PC-3 (cell line): ENCODE data around the gene CD99L2. TPM values are rescaled to one million over a fixed set of nuclear protein-coding genes. Genes with fewer than 3 reads are reported as not detected.

ENCODE experiments used
- ATAC-seq: fragments of 200-7000 bp; cut with Tn5 transposase; 2 replicates; pipeline ENCODE4 v1.9.1; 2020; ENCODE audit warnings: mild to moderate bottlenecking, moderate library complexity
- BruUV-seq: library from RNA; stranded (reverse); fragments of 400-500 nt; replicated peaks from 2 replicates; lab custom pipeline; 2021; lab: Mats Ljungman, UMichigan
- CTCF ChIA-PET: fragments of 300-600 bp; sonication (Branson Sonifier 250); formaldehyde crosslinking; loops from one replicate; lab custom pipeline; 2022; ENCODE audit warnings: antibody characterized with exemption; lab: Charles Lee
- POLR2A ChIA-PET: fragments of 300-600 bp; sonication (Branson Sonifier 250); formaldehyde crosslinking; loops from one replicate; lab custom pipeline; 2022; ENCODE audit warnings: antibody characterized with exemption; ENCODE audit not compliant: unreplicated experiment; lab: Charles Lee
- DNase-seq: peaks from one replicate; pipeline ENCODE4 v3.0.0-alpha.2; 2015
- H2AFZ ChIP-seq: fragments of 300-600 bp; sonication (generic); 2 replicates; pipeline ENCODE4 v1.6.0; 2016; ENCODE audit warnings: antibody characterized with exemption, low read length
- H3F3A ChIP-seq: fragments of 300-600 bp; sonication (generic); one replicate; pipeline ENCODE4 v1.6.0; 2017; ENCODE audit warnings: antibody characterized with exemption, low read length, control low read depth, mild to moderate bottlenecking; ENCODE audit not compliant: unreplicated experiment
- H3K27ac ChIP-seq: fragments of 300-600 bp; sonication (generic); 2 replicates; pipeline ENCODE4 v1.5.1; 2016; ENCODE audit warnings: mild to moderate bottlenecking, low read length
- H3K27me3 ChIP-seq: fragments of 300-600 bp; sonication (generic); 2 replicates; pipeline ENCODE4 v1.6.1; 2016; ENCODE audit warnings: low read length, mixed read lengths
- H3K36me3 ChIP-seq: fragments of 300-600 bp; sonication (generic); 2 replicates; pipeline ENCODE4 v1.6.1; 2016; ENCODE audit warnings: low read depth, mixed run types, low read length, mixed read lengths
- H3K4me1 ChIP-seq: fragments of 300-600 bp; sonication (generic); 2 replicates; pipeline ENCODE4 v1.5.1; 2016; ENCODE audit warnings: low read length; ENCODE audit not compliant: insufficient read depth
- H3K4me2 ChIP-seq: fragments of 300-600 bp; sonication (generic); 2 replicates; pipeline ENCODE4 v1.6.0; 2016; ENCODE audit warnings: low read length
- H3K4me3 ChIP-seq: fragments of 300-600 bp; sonication (generic); 2 replicates; pipeline ENCODE4 v1.5.1; 2016; ENCODE audit warnings: mild to moderate bottlenecking, low read length, mixed read lengths
- H3K79me2 ChIP-seq: fragments of 300-600 bp; sonication (generic); 2 replicates; pipeline ENCODE4 v1.6.1; 2017; ENCODE audit warnings: low read length, mixed read lengths
- H3K9ac ChIP-seq: fragments of 300-600 bp; sonication (generic); 2 replicates; pipeline ENCODE4 v1.6.0; 2016; ENCODE audit warnings: mild to moderate bottlenecking, low read length
- H3K9me2 ChIP-seq: fragments of 300-600 bp; sonication (generic); replicated peaks from 2 replicates; pipeline ENCODE4 v1.6.1; 2016; ENCODE audit warnings: mixed run types, low read length, mixed read lengths
- H3K9me3 ChIP-seq: fragments of 300-600 bp; sonication (generic); 2 replicates; pipeline ENCODE4 v1.6.1; 2016; ENCODE audit warnings: low read length, mixed read lengths
- H4K20me1 ChIP-seq: fragments of 300-600 bp; sonication (generic); 2 replicates; pipeline ENCODE4 v1.6.1; 2016; ENCODE audit warnings: low read length, mixed read lengths
- CTCF ChIP-seq: fragments of 300-600 bp; sonication (generic); conservative IDR thresholded peaks from 2 replicates; pipeline ENCODE4 v1.5.1; 2017; ENCODE audit warnings: antibody characterized with exemption, low read depth, mild to moderate bottlenecking, low read length
- EZH2 ChIP-seq: fragments of 300-600 bp; sonication (generic); IDR thresholded peaks from one replicate; pipeline ENCODE4 v1.6.1; 2017; ENCODE audit warnings: antibody characterized with exemption, mild to moderate bottlenecking, low read length; ENCODE audit not compliant: unreplicated experiment
- EZH2phosphoT487 ChIP-seq: fragments of 300-600 bp; sonication (generic); IDR thresholded peaks from 2 replicates; pipeline ENCODE4 v1.6.1; 2018; ENCODE audit warnings: mild to moderate bottlenecking, antibody characterized with exemption, low read length, borderline replicate concordance
- intact Hi-C: fragments of 100-400 bp; cut with micrococcal nuclease; formaldehyde crosslinking; loops from 2 replicates; pipeline ENCODE4 v1.9.0; 2023
- total RNA-seq: library from RNA; depleted of rRNA; stranded (reverse); fragments of >200 nt; gene quantifications from 2 replicates; pipeline ENCODE4 v1.2.3, GENCODE V29; 2014

CD99L2 gene
- total RNA-seq, 1 experiment from 2014 or later: 9.4 TPM

GRCh38 chrX:150774798-150775568 is 123.5 kb downstream of the CD99L2 start:
- Histone ChIP-seq H3K9me3 (no peaks in the 10 kb centered on the region), H3K4me3 (no peak overlapping the region), H2AFZ (no peak overlapping the region), H3K79me2 (no peaks in the 10 kb centered on the region), H3K4me2 (no peak overlapping the region), H3K27me3 (no peaks in the 10 kb centered on the region), H3K9me2 (no peaks in the 10 kb centered on the region), H3K27ac (no peak overlapping the region), H4K20me1 (no peaks in the 10 kb centered on the region), H3K9ac (no peak overlapping the region), H3F3A (no peaks in the 10 kb centered on the region), H3K4me1 (no peaks in the 10 kb centered on the region), H3K36me3 (no peaks in the 10 kb centered on the region)
- CTCF ChIA-PET: no interaction called here
- intact Hi-C loops: no loop called here
- DNase-seq (no peak), ATAC-seq (no peak)
- POLR2A ChIA-PET: no interaction called here
- TF ChIP-seq EZH2: no peak
- no TSS peak for BruUV-seq

GRCh38 chrX:150773634-150774033 is 124.8 kb downstream of the CD99L2 start:
- Histone ChIP-seq H3F3A (no peaks in the 10 kb centered on the region), H3K4me1 (no peaks in the 10 kb centered on the region), H3K4me2 (no peak overlapping the region), H4K20me1 (no peaks in the 10 kb centered on the region), H3K9me2 (no peaks in the 10 kb centered on the region), H3K36me3 (no peaks in the 10 kb centered on the region), H3K27ac (no peak overlapping the region), H3K27me3 (no peaks in the 10 kb centered on the region), H3K9me3 (no peaks in the 10 kb centered on the region), H3K9ac (no peak overlapping the region), H3K4me3 (no peak overlapping the region), H2AFZ (no peak overlapping the region), H3K79me2 (no peaks in the 10 kb centered on the region)
- POLR2A ChIA-PET: interaction anchor here (0.5 kb wide), 1 partner anchor 624 kb away, joined by 3 read pairs; the partner anchor contains the start of gene VMA21
- ATAC-seq (no peak), DNase-seq (no peak)
- CTCF ChIA-PET: no interaction called here
- BruUV-seq: no TSS peak
- intact Hi-C loops: no loop called here
- TF ChIP-seq EZH2 (no peak), EZH2phosphoT487 (no peak), CTCF (no peak)

GRCh38 chrX:150773117-150773516 is 125.4 kb downstream of the CD99L2 start:
- Histone ChIP-seq H3K36me3 (no peaks in the 10 kb centered on the region), H3K9ac (no peak overlapping the region), H3K4me2 (no peak overlapping the region), H3K9me3 (no peaks in the 10 kb centered on the region), H3K27me3 (no peaks in the 10 kb centered on the region), H3K79me2 (no peaks in the 10 kb centered on the region), H3K4me3 (no peak overlapping the region), H3F3A (no peaks in the 10 kb centered on the region), H3K4me1 (no peaks in the 10 kb centered on the region), H3K27ac (no peak overlapping the region), H2AFZ (no peak overlapping the region), H4K20me1 (no peaks in the 10 kb centered on the region), H3K9me2 (no peaks in the 10 kb centered on the region)
- ATAC-seq: no peak
- intact Hi-C loops: no loop called here
- POLR2A ChIA-PET: no interaction called here
- TF ChIP-seq EZH2 (no peak), CTCF (no peak), EZH2phosphoT487 (no peak)
- CTCF ChIA-PET: no interaction called here
- no peak for DNase-seq
- no TSS peak for BruUV-seq
